ENCODE measurements around the gene SYNPO2.
A peak's percentile ranks its signal among the peaks of the same experiment; 100 is the strongest.

SYNPO2 gene

GRCh38 chr4:118879409-118879808, 9.2 kb upstream of the SYNPO2 start:
- DNase-seq: no peak

GRCh38 chr4:118881512-118882146, 7.0 kb upstream of the SYNPO2 start:
- DNase-seq: no peak

- no peak for DNase-seq
These were observed 4.8 kb upstream of the SYNPO2 start for GRCh38 chr4:118883861-118884260.

GRCh38 chr4:118884716-118885115, 3.9 kb upstream of the SYNPO2 start:
- DNase-seq: no peak

- no peak for DNase-seq
These were observed 648 bp downstream of the SYNPO2 start for GRCh38 chr4:118889312-118889691.

- DNase-seq: no peak
These were observed 5.4 kb downstream of the SYNPO2 start for GRCh38 chr4:118894034-118894433.

GRCh38 chr4:118898221-118898620, 9.6 kb downstream of the SYNPO2 start:
- no peak for DNase-seq

GRCh38 chr4:118898684-118899138, 10.1 kb downstream of the SYNPO2 start:
- DNase-seq: no peak

- DNase-seq: no peak
These were observed 15.8 kb downstream of the SYNPO2 start for GRCh38 chr4:118904418-118904817.

- no peak for DNase-seq
These were observed 16.3 kb downstream of the SYNPO2 start for GRCh38 chr4:118904935-118905334.

GRCh38 chr4:118905566-118905965, 16.9 kb downstream of the SYNPO2 start:
- DNase-seq: no peak

- DNase-seq: no peak
These were observed 20.7 kb downstream of the SYNPO2 start for GRCh38 chr4:118909173-118909956.

- DNase-seq: no peak
These were observed 21.6 kb downstream of the SYNPO2 start for GRCh38 chr4:118910221-118910620.

- DNase-seq: no peak
These were observed 22.6 kb downstream of the SYNPO2 start for GRCh38 chr4:118911238-118911703.

GRCh38 chr4:118915468-118915867, 26.8 kb downstream of the SYNPO2 start:
- DNase-seq: no peak

- DNase-seq: no peak
These were observed 28.1 kb downstream of the SYNPO2 start for GRCh38 chr4:118916691-118917289.

GRCh38 chr4:118917582-118917981, 28.9 kb downstream of the SYNPO2 start:
- peak; percentile 6 for DNase-seq

- DNase-seq: peak; percentile 81
These were observed 29.7 kb downstream of the SYNPO2 start for GRCh38 chr4:118918388-118918787.

GRCh38 chr4:118920247-118920646, 31.6 kb downstream of the SYNPO2 start:
- DNase-seq: peak; percentile 29

- DNase-seq: no peak
These were observed 33.1 kb downstream of the SYNPO2 start for GRCh38 chr4:118921786-118922185.

- no peak for DNase-seq
These were observed 35.2 kb downstream of the SYNPO2 start for GRCh38 chr4:118923891-118924290.

GRCh38 chr4:118927974-118928373, 39.3 kb downstream of the SYNPO2 start:
- peak; percentile 4 for DNase-seq

GRCh38 chr4:118930255-118930654, 41.6 kb downstream of the SYNPO2 start:
- DNase-seq: no peak

- DNase-seq: no peak
These were observed 43.1 kb downstream of the SYNPO2 start for GRCh38 chr4:118931786-118932185.
